Panc1 (cell line): ENCODE data around the gene SKI. TPM values are rescaled to one million over a fixed set of nuclear protein-coding genes. Genes with fewer than 3 reads are reported as not detected.
A peak's percentile ranks its signal among the peaks of the same experiment; 100 is the strongest.
"Not testable (repeated sequence)": the region's sequence is repeated elsewhere in the genome, so short reads cannot be mapped to it uniquely, and the experiment has no call there.

Source experiments
- ATAC-seq: fragments of 200-7000 bp; cut with Tn5 transposase; 2 replicates; pipeline ENCODE4 v1.9.1; 2020; ENCODE audit warnings: mild to moderate bottlenecking, moderate library complexity
- BruUV-seq: library from RNA; stranded (reverse); fragments of 400-500 nt; replicated peaks from 2 replicates; lab custom pipeline; 2021; lab: Mats Ljungman, UMichigan
- CTCF ChIA-PET: fragments of 300-600 bp; sonication (Branson Sonifier 250); formaldehyde crosslinking; loops from one replicate; lab custom pipeline; 2022; ENCODE audit warnings: antibody characterized with exemption; lab: Charles Lee
- POLR2A ChIA-PET: fragments of 300-600 bp; sonication (Branson Sonifier 250); formaldehyde crosslinking; loops from one replicate; lab custom pipeline; 2022; ENCODE audit warnings: antibody characterized with exemption; lab: Charles Lee
- DNase-seq: peaks from one replicate; pipeline ENCODE4 v3.0.0-alpha.2; 2010; ENCODE audit warnings: low read depth, low spot score
- H3K27ac ChIP-seq: 2 replicates; pipeline ENCODE4 v1.5.1; 2011; ENCODE audit warnings: mild to moderate bottlenecking, low read length, inconsistent platforms
- H3K27me3 ChIP-seq: fragments of 200-500 bp; sonication (Bioruptor generic); 2 replicates; pipeline ENCODE4 v1.6.0; 2014; ENCODE audit warnings: low read length, inconsistent platforms; ENCODE audit not compliant: control insufficient read depth, insufficient read depth
- H3K36me3 ChIP-seq: fragments of 200-500 bp; sonication (Bioruptor generic); 2 replicates; pipeline ENCODE4 v1.5.1; 2014; ENCODE audit warnings: inconsistent platforms, mild to moderate bottlenecking, low read length, moderate library complexity; ENCODE audit not compliant: control insufficient read depth, insufficient read depth
- H3K4me1 ChIP-seq: 2 replicates; pipeline ENCODE4 v1.5.1; 2011; ENCODE audit warnings: inconsistent platforms, mild to moderate bottlenecking, low read length, moderate library complexity; ENCODE audit not compliant: control insufficient read depth, insufficient read depth
- H3K4me3 ChIP-seq, 2 experiments: 2 replicates each; pipeline ENCODE4 v1.5.1; 2011 to 2012; ENCODE audit warnings: low read depth in 2 of 2, low read length in 2 of 2, mild to moderate bottlenecking in 2 of 2, inconsistent platforms in 1 of 2, moderate library complexity in 1 of 2
- H3K9me3 ChIP-seq: fragments of 200-500 bp; sonication (Bioruptor generic); 2 replicates; pipeline ENCODE4 v1.5.1; 2014; ENCODE audit warnings: low read depth, mild to moderate bottlenecking, inconsistent platforms, low read length, moderate library complexity; ENCODE audit not compliant: control insufficient read depth, insufficient read depth
- POLR2AphosphoS5 ChIP-seq: IDR thresholded peaks from 2 replicates; pipeline ENCODE4 v1.6.1; 2012; ENCODE audit warnings: mild to moderate bottlenecking, low read depth, low read length, moderate library complexity
- SIN3A ChIP-seq: IDR thresholded peaks from 2 replicates; pipeline ENCODE4 v1.6.1; 2012; ENCODE audit warnings: low read depth, mild to moderate bottlenecking, low read length, moderate library complexity, borderline replicate concordance; ENCODE audit not compliant: insufficient read depth
- TCF7L2 ChIP-seq: IDR thresholded peaks from 2 replicates; pipeline ENCODE4 v1.6.1; 2011; ENCODE audit warnings: mild to moderate bottlenecking, low read depth, low read length, inconsistent platforms
- in situ Hi-C: cut with HindIII; loops from 2 replicates; pipeline ENCODE4 v1.10.0; 2016; ENCODE audit warnings: low sequenced_read_pairs, low pct_unique_long_range_greater_than_20kb
- intact Hi-C: fragments of 100-400 bp; cut with micrococcal nuclease; formaldehyde crosslinking; loops from one replicate; pipeline ENCODE4 v1.10.0; 2022; ENCODE audit not compliant: unreplicated experiment
- total RNA-seq: library from RNA; stranded (reverse); gene quantifications from one replicate; pipeline ENCODE4 v1.2.1, GENCODE V29; 2021; ENCODE audit not compliant: unreplicated experiment
- TF ChIP-seq, protein P1 (sequence below): fragments of 450-650 bp; IDR thresholded peaks from 2 replicates; pipeline ENCODE4 v1.5.1; 2017; ENCODE audit warnings: mild to moderate bottlenecking
- TF ChIP-seq, protein P2 (sequence below), 2 experiments: IDR thresholded peaks; 2 replicates each; pipeline ENCODE4 v1.6.1; 2011 to 2012; ENCODE audit warnings: low read depth in 2 of 2, control low read depth in 1 of 2, low read length in 1 of 2, mild to moderate bottlenecking in 1 of 2, moderate library complexity in 1 of 2; ENCODE audit not compliant: insufficient read depth in 1 of 2

Gene SKI
- total RNA-seq, 1 experiment from 2014 or later: 63.2 TPM

DNA sequence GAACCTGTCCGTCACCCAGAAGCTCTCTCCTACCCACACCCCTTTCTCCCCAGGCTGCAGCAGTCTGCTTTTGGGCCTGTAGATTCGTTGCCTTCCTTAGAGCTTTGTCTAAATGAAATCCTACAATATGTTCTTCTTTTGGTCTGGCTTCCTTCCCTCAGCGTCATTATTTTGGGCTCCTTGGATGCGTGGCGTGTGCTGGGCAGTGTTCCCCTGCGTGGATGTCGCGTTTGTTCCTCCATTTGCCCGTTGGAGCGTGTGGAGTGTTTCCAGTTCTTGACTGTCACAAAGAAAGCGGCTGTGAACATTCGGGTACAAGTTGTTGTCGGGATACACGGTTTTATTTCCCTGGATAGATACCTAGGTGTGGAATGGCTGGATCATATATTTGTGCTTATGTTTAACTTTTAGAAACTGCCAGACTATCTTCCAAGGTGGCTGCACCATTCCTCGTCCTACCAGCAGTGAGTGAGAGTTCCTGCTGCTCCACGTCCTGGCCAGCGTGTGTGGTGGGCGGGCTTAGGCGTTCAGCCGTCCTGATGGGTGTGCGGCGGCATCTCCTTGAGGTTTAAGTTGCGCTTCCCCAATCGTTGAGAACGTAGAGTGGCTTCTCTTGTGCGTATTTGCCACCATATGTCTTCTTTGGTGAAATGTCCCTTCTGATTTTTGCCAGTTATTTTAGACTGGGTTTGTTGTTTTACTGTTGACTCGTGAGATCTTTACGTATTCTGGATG is 31.7 kb downstream of the SKI start:
- Histone ChIP-seq H3K4me3 (no peak overlapping the region), H3K27ac (no peak overlapping the region), H3K9me3 (no peaks in the 10 kb centered on the region; the same call in 1 of the 2 replicates), H3K27me3 (no peaks in the 10 kb centered on the region), H3K4me1 (peaks cover 16% of the 10 kb centered on the region), H3K36me3 (no peaks in the 10 kb centered on the region)
- intact Hi-C loops (no loop called here), in situ Hi-C loops (no loop called here)
- DNase-seq (no peak), ATAC-seq (no peak)
- CTCF ChIA-PET: no interaction called here
- TSS peak; percentile 22 for BruUV-seq
- TF ChIP-seq, protein P1, sequence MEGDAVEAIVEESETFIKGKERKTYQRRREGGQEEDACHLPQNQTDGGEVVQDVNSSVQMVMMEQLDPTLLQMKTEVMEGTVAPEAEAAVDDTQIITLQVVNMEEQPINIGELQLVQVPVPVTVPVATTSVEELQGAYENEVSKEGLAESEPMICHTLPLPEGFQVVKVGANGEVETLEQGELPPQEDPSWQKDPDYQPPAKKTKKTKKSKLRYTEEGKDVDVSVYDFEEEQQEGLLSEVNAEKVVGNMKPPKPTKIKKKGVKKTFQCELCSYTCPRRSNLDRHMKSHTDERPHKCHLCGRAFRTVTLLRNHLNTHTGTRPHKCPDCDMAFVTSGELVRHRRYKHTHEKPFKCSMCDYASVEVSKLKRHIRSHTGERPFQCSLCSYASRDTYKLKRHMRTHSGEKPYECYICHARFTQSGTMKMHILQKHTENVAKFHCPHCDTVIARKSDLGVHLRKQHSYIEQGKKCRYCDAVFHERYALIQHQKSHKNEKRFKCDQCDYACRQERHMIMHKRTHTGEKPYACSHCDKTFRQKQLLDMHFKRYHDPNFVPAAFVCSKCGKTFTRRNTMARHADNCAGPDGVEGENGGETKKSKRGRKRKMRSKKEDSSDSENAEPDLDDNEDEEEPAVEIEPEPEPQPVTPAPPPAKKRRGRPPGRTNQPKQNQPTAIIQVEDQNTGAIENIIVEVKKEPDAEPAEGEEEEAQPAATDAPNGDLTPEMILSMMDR: no peak
- TF ChIP-seq SIN3A (no peak), TCF7L2 (no peak), POLR2AphosphoS5 (no peak)
- TF ChIP-seq, protein P2, sequence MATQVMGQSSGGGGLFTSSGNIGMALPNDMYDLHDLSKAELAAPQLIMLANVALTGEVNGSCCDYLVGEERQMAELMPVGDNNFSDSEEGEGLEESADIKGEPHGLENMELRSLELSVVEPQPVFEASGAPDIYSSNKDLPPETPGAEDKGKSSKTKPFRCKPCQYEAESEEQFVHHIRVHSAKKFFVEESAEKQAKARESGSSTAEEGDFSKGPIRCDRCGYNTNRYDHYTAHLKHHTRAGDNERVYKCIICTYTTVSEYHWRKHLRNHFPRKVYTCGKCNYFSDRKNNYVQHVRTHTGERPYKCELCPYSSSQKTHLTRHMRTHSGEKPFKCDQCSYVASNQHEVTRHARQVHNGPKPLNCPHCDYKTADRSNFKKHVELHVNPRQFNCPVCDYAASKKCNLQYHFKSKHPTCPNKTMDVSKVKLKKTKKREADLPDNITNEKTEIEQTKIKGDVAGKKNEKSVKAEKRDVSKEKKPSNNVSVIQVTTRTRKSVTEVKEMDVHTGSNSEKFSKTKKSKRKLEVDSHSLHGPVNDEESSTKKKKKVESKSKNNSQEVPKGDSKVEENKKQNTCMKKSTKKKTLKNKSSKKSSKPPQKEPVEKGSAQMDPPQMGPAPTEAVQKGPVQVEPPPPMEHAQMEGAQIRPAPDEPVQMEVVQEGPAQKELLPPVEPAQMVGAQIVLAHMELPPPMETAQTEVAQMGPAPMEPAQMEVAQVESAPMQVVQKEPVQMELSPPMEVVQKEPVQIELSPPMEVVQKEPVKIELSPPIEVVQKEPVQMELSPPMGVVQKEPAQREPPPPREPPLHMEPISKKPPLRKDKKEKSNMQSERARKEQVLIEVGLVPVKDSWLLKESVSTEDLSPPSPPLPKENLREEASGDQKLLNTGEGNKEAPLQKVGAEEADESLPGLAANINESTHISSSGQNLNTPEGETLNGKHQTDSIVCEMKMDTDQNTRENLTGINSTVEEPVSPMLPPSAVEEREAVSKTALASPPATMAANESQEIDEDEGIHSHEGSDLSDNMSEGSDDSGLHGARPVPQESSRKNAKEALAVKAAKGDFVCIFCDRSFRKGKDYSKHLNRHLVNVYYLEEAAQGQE (IDR thresholded peaks at IDR 0.05; ENCODE audit: insufficient read depth in 1 of 2, low read depth in 2 of 2, low read length in 1 of 2): no peak
- POLR2A ChIA-PET: no interaction called here

DNA sequence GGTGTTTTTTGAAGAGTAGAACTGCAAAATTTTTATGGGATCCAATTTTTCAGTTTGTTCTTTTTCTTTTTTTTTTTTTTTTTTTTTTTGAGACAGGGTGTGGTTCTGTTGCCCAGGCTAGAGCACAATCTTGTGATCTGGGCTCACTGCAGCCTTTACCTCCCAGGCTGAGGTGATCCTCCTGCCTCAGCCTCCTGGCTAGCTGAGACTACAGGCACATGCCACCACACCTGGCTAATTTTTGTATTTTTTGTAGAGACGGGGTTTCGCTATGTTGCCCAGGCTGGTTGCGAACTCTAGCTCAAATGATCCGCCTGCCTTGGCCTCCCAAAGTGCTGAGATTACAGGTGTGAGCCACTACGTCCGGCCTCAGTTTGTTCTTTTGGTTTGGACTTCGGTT is 32.4 kb downstream of the SKI start:
- CTCF ChIA-PET, H3K36me3 ChIP-seq, H3K27me3 ChIP-seq, BruUV-seq, H3K27ac ChIP-seq, DNase-seq, H3K4me3 ChIP-seq, ATAC-seq, H3K9me3 ChIP-seq, intact Hi-C loops, in situ Hi-C loops: not testable (repeated sequence)
- POLR2A ChIA-PET: interaction anchor here (0.5 kb wide), 1 partner anchor 36 kb away, joined by 4 read pairs; no protein-coding TSS in a partner anchor
- H3K4me1 ChIP-seq: peaks cover 16% of the 10 kb centered on the region

DNA sequence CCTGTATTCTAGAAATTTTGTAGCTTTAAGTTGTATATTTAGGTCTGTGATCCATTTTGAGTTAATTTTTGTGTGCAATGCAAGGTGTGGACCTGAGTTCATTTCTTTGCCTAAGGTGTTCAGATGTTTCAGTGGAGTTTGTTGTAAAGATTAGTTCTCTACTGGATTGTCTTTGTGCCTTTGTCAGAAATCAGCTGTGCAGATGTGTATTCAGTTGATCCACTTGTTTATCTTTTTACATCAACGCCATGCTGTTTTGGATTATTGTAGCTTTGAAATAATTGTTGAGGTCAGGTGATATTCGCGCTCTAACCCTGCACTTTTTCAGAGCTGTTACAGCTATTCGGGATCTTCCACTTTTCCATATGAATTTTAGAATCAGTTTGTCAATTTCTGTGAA is 32.8 kb downstream of the SKI start:
- Histone ChIP-seq H3K4me3 (no peak overlapping the region), H3K36me3 (no peaks in the 10 kb centered on the region), H3K27me3 (no peaks in the 10 kb centered on the region), H3K9me3 (no peaks in the 10 kb centered on the region), H3K27ac (no peak overlapping the region), H3K4me1 (peaks cover 13% of the 10 kb centered on the region)
- ATAC-seq (no peak), DNase-seq (no peak)
- in situ Hi-C loops: no loop called here
- ChIA-PET POLR2A (interaction anchor here (0.5 kb wide), 1 partner anchor 35 kb away, joined by 4 read pairs; no protein-coding TSS in a partner anchor), CTCF (no interaction called here)
- BruUV-seq: no TSS peak
- intact Hi-C loops: no loop called here
- TF ChIP-seq, protein P1: no peak
- TF ChIP-seq SIN3A: no peak
- TF ChIP-seq TCF7L2: no peak
- TF ChIP-seq POLR2AphosphoS5: no peak
- TF ChIP-seq, protein P2 (IDR thresholded peaks at IDR 0.05; ENCODE audit: insufficient read depth in 1 of 2, low read depth in 2 of 2, low read length in 1 of 2): no peak
